Measurements from ENCODE around the gene HLA-G.

Gene HLA-G

GRCh38 chr6:29800254-29800653 is 27.4 kb upstream of the HLA-G start:
- Histone ChIP-seq H3K27me3 (ENCODE audit: control insufficient read depth in 3 of 3, insufficient read depth in 3 of 3, low read depth in 1 of 3, low read length in 3 of 3) (peaks cover 0 to 10% (median 0%) of the 10 kb centered on the region in 3 experiments), H2AK5ac (ENCODE audit: low read depth, low read length) (peak overlapping the region; percentile 42), H3K79me1 (ENCODE audit: low read depth, low read length) (peaks cover 1% of the 10 kb centered on the region), H2BK5ac (ENCODE audit: low read length) (no peak overlapping the region), H2BK120ac (ENCODE audit: low read depth, low read length) (no peak overlapping the region), H2AFZ (ENCODE audit: low read length) (no peak overlapping the region), H3K18ac (ENCODE audit: low read length) (peak overlapping the region; percentile 49), H3K9ac (ENCODE audit: low read depth, low read length, poor library complexity) (no peak overlapping the region), H2BK15ac (ENCODE audit: low read length) (no peak overlapping the region), H3K27ac (replicated peaks; ENCODE audit: low read length) (no peak overlapping the region), H3K23ac (ENCODE audit: low read depth, low read length, poor library complexity) (no peak overlapping the region), H2BK12ac (ENCODE audit: low read length) (no peak overlapping the region), H3K9me3 (replicated peaks in 1 of 2; ENCODE audit: control insufficient read depth in 2 of 2, insufficient read depth in 1 of 2, low read depth in 1 of 2, low read length in 2 of 2) (no peaks in the 10 kb centered on the region), H4K8ac (ENCODE audit: low read depth, low read length) (no peak overlapping the region), H3K36me3 (replicated peaks in 1 of 2; ENCODE audit: control insufficient read depth in 2 of 2, insufficient read depth in 2 of 2, low read length in 2 of 2) (no peaks in the 10 kb centered on the region), H3K4me2 (ENCODE audit: insufficient read depth, low read length, poor library complexity, severe bottlenecking) (no peak overlapping the region), H3K4me1 (ENCODE audit: control insufficient read depth in 2 of 2, insufficient read depth in 1 of 2, low read depth in 1 of 2, low read length in 2 of 2) (no peaks in the 10 kb centered on the region), H4K91ac (ENCODE audit: low read depth, low read length, poor library complexity) (no peak overlapping the region), H3K14ac (ENCODE audit: low read length) (no peak overlapping the region), H3K4ac (ENCODE audit: low read length) (no peak overlapping the region), H3K4me3 (ENCODE audit: low read length in 2 of 2) (peak overlapping the region in 1 of 2 donors; percentile 55)
- no CpG with 5 or more reads among the region's 24 CpGs for WGBS, 2 donors (ENCODE audit: extremely low coverage in 2 of 2, insufficient read length in 2 of 2, insufficient replicate concordance in 1 of 2)
- no peak for DNase-seq (ENCODE audit: low spot score)

- H4K91ac ChIP-seq (ENCODE audit: low read depth, low read length, poor library complexity): no peak overlapping the region
- no peak overlapping the region for H2AK5ac ChIP-seq (ENCODE audit: low read depth, low read length)
- H2BK120ac ChIP-seq (ENCODE audit: low read depth, low read length): no peak overlapping the region
- H2BK5ac ChIP-seq (ENCODE audit: low read length): no peak overlapping the region
- H3K27me3 ChIP-seq (ENCODE audit: control insufficient read depth in 3 of 3, insufficient read depth in 3 of 3, low read depth in 1 of 3, low read length in 3 of 3): peaks cover 0 to 14% (median 0%) of the 10 kb centered on the region in 3 experiments
- H4K8ac ChIP-seq (ENCODE audit: low read depth, low read length): no peak overlapping the region
- no peaks in the 10 kb centered on the region for H3K9me3 ChIP-seq (replicated peaks in 1 of 2; ENCODE audit: control insufficient read depth in 2 of 2, insufficient read depth in 1 of 2, low read depth in 1 of 2, low read length in 2 of 2)
- no peak overlapping the region for H2BK15ac ChIP-seq (ENCODE audit: low read length)
- no peak overlapping the region for H3K9ac ChIP-seq (ENCODE audit: low read depth, low read length, poor library complexity)
- no peaks in the 10 kb centered on the region for H3K36me3 ChIP-seq (replicated peaks in 1 of 2; ENCODE audit: control insufficient read depth in 2 of 2, insufficient read depth in 2 of 2, low read length in 2 of 2)
- no peak overlapping the region for H3K23ac ChIP-seq (ENCODE audit: low read depth, low read length, poor library complexity)
- no CpG with 5 or more reads among the region's 3 CpGs for WGBS, 2 donors (ENCODE audit: extremely low coverage in 2 of 2, insufficient read length in 2 of 2, insufficient replicate concordance in 1 of 2)
- no peak overlapping the region for H3K4me2 ChIP-seq (ENCODE audit: insufficient read depth, low read length, poor library complexity, severe bottlenecking)
- H3K27ac ChIP-seq (replicated peaks; ENCODE audit: low read length): no peak overlapping the region
- no peak for DNase-seq (ENCODE audit: low spot score)
- no peaks in the 10 kb centered on the region for H3K4me1 ChIP-seq (ENCODE audit: control insufficient read depth in 2 of 2, insufficient read depth in 1 of 2, low read depth in 1 of 2, low read length in 2 of 2)
- H3K79me1 ChIP-seq (ENCODE audit: low read depth, low read length): no peaks in the 10 kb centered on the region
- H3K4me3 ChIP-seq (ENCODE audit: low read length in 2 of 2): no peak overlapping the region
- no peak overlapping the region for H3K18ac ChIP-seq (ENCODE audit: low read length)
- H2AFZ ChIP-seq (ENCODE audit: low read length): no peak overlapping the region
- no peak overlapping the region for H3K4ac ChIP-seq (ENCODE audit: low read length)
- no peak overlapping the region for H2BK12ac ChIP-seq (ENCODE audit: low read length)
- H3K14ac ChIP-seq (ENCODE audit: low read length): no peak overlapping the region
These were observed 21.2 kb upstream of the HLA-G start for GRCh38 chr6:29806387-29806786.

- no peak overlapping the region for H2BK120ac ChIP-seq (ENCODE audit: low read depth, low read length)
- H3K4me2 ChIP-seq (ENCODE audit: insufficient read depth, low read length, poor library complexity, severe bottlenecking): no peak overlapping the region
- H2BK15ac ChIP-seq (ENCODE audit: low read length): no peak overlapping the region
- H2AK5ac ChIP-seq (ENCODE audit: low read depth, low read length): no peak overlapping the region
- DNase-seq (ENCODE audit: low spot score): no peak
- H2AFZ ChIP-seq (ENCODE audit: low read length): no peak overlapping the region
- H3K9ac ChIP-seq (ENCODE audit: low read depth, low read length, poor library complexity): no peak overlapping the region
- H3K27ac ChIP-seq (replicated peaks; ENCODE audit: low read length): no peak overlapping the region
- H3K14ac ChIP-seq (ENCODE audit: low read length): no peak overlapping the region
- no peak overlapping the region for H3K18ac ChIP-seq (ENCODE audit: low read length)
- no peak overlapping the region for H2BK12ac ChIP-seq (ENCODE audit: low read length)
- H3K4ac ChIP-seq (ENCODE audit: low read length): no peak overlapping the region
- H3K4me1 ChIP-seq (ENCODE audit: control insufficient read depth in 2 of 2, insufficient read depth in 1 of 2, low read depth in 1 of 2, low read length in 2 of 2): no peaks in the 10 kb centered on the region
- no peak overlapping the region for H3K4me3 ChIP-seq (ENCODE audit: low read length in 2 of 2)
- no peak overlapping the region for H4K91ac ChIP-seq (ENCODE audit: low read depth, low read length, poor library complexity)
- H3K27me3 ChIP-seq (ENCODE audit: control insufficient read depth in 3 of 3, insufficient read depth in 3 of 3, low read depth in 1 of 3, low read length in 3 of 3): peaks cover 0 to 15% (median 0%) of the 10 kb centered on the region in 3 experiments
- H3K36me3 ChIP-seq (replicated peaks in 1 of 2; ENCODE audit: control insufficient read depth in 2 of 2, insufficient read depth in 2 of 2, low read length in 2 of 2): no peaks in the 10 kb centered on the region
- H2BK5ac ChIP-seq (ENCODE audit: low read length): no peak overlapping the region
- H3K79me1 ChIP-seq (ENCODE audit: low read depth, low read length): no peaks in the 10 kb centered on the region
- no peak overlapping the region for H4K8ac ChIP-seq (ENCODE audit: low read depth, low read length)
- no peaks in the 10 kb centered on the region for H3K9me3 ChIP-seq (replicated peaks in 1 of 2; ENCODE audit: control insufficient read depth in 2 of 2, insufficient read depth in 1 of 2, low read depth in 1 of 2, low read length in 2 of 2)
- no peak overlapping the region for H3K23ac ChIP-seq (ENCODE audit: low read depth, low read length, poor library complexity)
These were observed 18.4 kb upstream of the HLA-G start for GRCh38 chr6:29809249-29809648.

GRCh38 chr6:29810371-29810770 is 17.3 kb upstream of the HLA-G start:
- H2BK120ac ChIP-seq (ENCODE audit: low read depth, low read length): no peak overlapping the region
- H3K4me1 ChIP-seq (ENCODE audit: control insufficient read depth in 2 of 2, insufficient read depth in 1 of 2, low read depth in 1 of 2, low read length in 2 of 2): no peaks in the 10 kb centered on the region
- H4K8ac ChIP-seq (ENCODE audit: low read depth, low read length): no peak overlapping the region
- no peak overlapping the region for H3K23ac ChIP-seq (ENCODE audit: low read depth, low read length, poor library complexity)
- no peak overlapping the region for H3K4ac ChIP-seq (ENCODE audit: low read length)
- H3K4me3 ChIP-seq (ENCODE audit: low read length in 2 of 2): no peak overlapping the region
- no peak overlapping the region for H3K14ac ChIP-seq (ENCODE audit: low read length)
- H4K91ac ChIP-seq (ENCODE audit: low read depth, low read length, poor library complexity): no peak overlapping the region
- H3K18ac ChIP-seq (ENCODE audit: low read length): no peak overlapping the region
- H3K27me3 ChIP-seq (ENCODE audit: control insufficient read depth in 3 of 3, insufficient read depth in 3 of 3, low read depth in 1 of 3, low read length in 3 of 3): peaks cover 0 to 22% (median 0%) of the 10 kb centered on the region in 3 experiments
- no peak overlapping the region for H2BK5ac ChIP-seq (ENCODE audit: low read length)
- H2AK5ac ChIP-seq (ENCODE audit: low read depth, low read length): no peak overlapping the region
- H3K9ac ChIP-seq (ENCODE audit: low read depth, low read length, poor library complexity): no peak overlapping the region
- no peak overlapping the region for H3K4me2 ChIP-seq (ENCODE audit: insufficient read depth, low read length, poor library complexity, severe bottlenecking)
- H2BK12ac ChIP-seq (ENCODE audit: low read length): no peak overlapping the region
- no peaks in the 10 kb centered on the region for H3K9me3 ChIP-seq (replicated peaks in 1 of 2; ENCODE audit: control insufficient read depth in 2 of 2, insufficient read depth in 1 of 2, low read depth in 1 of 2, low read length in 2 of 2)
- no peak overlapping the region for H3K27ac ChIP-seq (replicated peaks; ENCODE audit: low read length)
- no peak overlapping the region for H2AFZ ChIP-seq (ENCODE audit: low read length)
- DNase-seq (ENCODE audit: low spot score): no peak
- no peaks in the 10 kb centered on the region for H3K79me1 ChIP-seq (ENCODE audit: low read depth, low read length)
- H2BK15ac ChIP-seq (ENCODE audit: low read length): no peak overlapping the region
- 100% methylated on average over 1 of the region's 2 CpGs; no CpG with 5 or more reads in 1 of the 2 donors for WGBS, 2 donors (ENCODE audit: extremely low coverage in 2 of 2, insufficient read length in 2 of 2, insufficient replicate concordance in 1 of 2)
- no peaks in the 10 kb centered on the region for H3K36me3 ChIP-seq (replicated peaks in 1 of 2; ENCODE audit: control insufficient read depth in 2 of 2, insufficient read depth in 2 of 2, low read length in 2 of 2)
